ENCODE measurements around the gene CHKB.

The CHKB gene

DNA sequence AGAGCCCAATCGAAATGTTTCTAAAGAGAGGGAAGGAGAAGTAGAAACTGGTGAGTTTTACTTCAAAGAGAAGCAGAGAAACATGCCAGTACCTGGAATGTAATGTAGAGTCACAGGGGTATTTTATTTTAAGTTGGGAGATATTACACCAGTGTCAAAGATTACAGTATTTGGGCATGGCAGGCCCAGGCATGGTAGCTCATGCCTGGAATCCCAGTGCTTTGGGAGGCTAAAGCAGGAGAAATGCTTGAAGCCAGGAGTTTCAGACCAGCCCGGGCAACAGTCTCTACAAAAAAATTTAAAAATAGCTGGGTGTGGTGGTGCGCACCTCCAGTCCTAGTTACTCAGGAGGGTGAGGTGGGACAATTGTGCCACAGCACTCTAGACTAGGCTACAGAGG, 22.6 kb downstream of the CHKB start:
- no peak overlapping the region for H3K4me3 ChIP-seq (ENCODE audit: low read depth, low read length)
- no peak for TF ChIP-seq MAX (IDR thresholded peaks at IDR 0.05; ENCODE audit: low read depth, low read length)
- TF ChIP-seq, protein P1, sequence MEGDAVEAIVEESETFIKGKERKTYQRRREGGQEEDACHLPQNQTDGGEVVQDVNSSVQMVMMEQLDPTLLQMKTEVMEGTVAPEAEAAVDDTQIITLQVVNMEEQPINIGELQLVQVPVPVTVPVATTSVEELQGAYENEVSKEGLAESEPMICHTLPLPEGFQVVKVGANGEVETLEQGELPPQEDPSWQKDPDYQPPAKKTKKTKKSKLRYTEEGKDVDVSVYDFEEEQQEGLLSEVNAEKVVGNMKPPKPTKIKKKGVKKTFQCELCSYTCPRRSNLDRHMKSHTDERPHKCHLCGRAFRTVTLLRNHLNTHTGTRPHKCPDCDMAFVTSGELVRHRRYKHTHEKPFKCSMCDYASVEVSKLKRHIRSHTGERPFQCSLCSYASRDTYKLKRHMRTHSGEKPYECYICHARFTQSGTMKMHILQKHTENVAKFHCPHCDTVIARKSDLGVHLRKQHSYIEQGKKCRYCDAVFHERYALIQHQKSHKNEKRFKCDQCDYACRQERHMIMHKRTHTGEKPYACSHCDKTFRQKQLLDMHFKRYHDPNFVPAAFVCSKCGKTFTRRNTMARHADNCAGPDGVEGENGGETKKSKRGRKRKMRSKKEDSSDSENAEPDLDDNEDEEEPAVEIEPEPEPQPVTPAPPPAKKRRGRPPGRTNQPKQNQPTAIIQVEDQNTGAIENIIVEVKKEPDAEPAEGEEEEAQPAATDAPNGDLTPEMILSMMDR (IDR thresholded peaks at IDR 0.05; ENCODE audit: low read depth, low read length): no peak
- no peak for TF ChIP-seq MYC (IDR thresholded peaks at IDR 0.05; ENCODE audit: low read depth, low read length)
- no peak for TF ChIP-seq POLR2A (IDR thresholded peaks at IDR 0.05; ENCODE audit: extremely low read depth, insufficient read length)
- DNase-seq (ENCODE audit: low read depth): no peak

DNA sequence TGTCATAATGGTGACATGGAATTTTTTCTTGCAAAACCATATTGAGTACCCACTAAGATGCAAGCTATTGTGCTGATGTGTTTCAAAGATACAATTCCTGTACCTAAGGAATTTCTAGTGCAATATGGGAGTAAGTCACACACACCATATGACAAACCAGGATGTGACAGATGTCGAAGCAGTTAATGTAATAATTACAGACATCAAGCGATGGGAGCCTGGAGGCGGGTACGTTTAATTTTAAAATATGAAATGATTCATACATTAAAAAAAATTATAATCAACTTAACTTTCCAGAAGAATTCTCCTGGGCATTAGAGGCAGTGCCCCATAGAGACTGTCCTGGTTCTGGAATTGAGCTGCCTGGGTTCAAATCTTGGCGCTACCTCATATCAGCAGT, 25.9 kb downstream of the CHKB start:
- TF ChIP-seq MAX (IDR thresholded peaks at IDR 0.05; ENCODE audit: low read depth, low read length) (no peak), POLR2A (IDR thresholded peaks at IDR 0.05; ENCODE audit: extremely low read depth, insufficient read length) (no peak), MYC (IDR thresholded peaks at IDR 0.05; ENCODE audit: low read depth, low read length) (no peak)
- TF ChIP-seq, protein P1 (IDR thresholded peaks at IDR 0.05; ENCODE audit: low read depth, low read length): no peak
- no peak overlapping the region for H3K4me3 ChIP-seq (ENCODE audit: low read depth, low read length)
- no peak for DNase-seq (ENCODE audit: low read depth)

GRCh38 chr22:50553310-50553709, 29.3 kb downstream of the CHKB start:
- no peak overlapping the region for H3K4me3 ChIP-seq (ENCODE audit: low read depth, low read length)
- DNase-seq (ENCODE audit: low read depth): no peak
- TF ChIP-seq MAX (IDR thresholded peaks at IDR 0.05; ENCODE audit: low read depth, low read length) (no peak), MYC (IDR thresholded peaks at IDR 0.05; ENCODE audit: low read depth, low read length) (no peak), POLR2A (IDR thresholded peaks at IDR 0.05; ENCODE audit: extremely low read depth, insufficient read length) (no peak)
- TF ChIP-seq, protein P1 (IDR thresholded peaks at IDR 0.05; ENCODE audit: low read depth, low read length): no peak

GRCh38 chr22:50551160-50551752, 31.4 kb downstream of the CHKB start:
- no peak for DNase-seq (ENCODE audit: low read depth)
- TF ChIP-seq MAX (IDR thresholded peaks at IDR 0.05; ENCODE audit: low read depth, low read length) (no peak), MYC (IDR thresholded peaks at IDR 0.05; ENCODE audit: low read depth, low read length) (no peak), POLR2A (IDR thresholded peaks at IDR 0.05; ENCODE audit: extremely low read depth, insufficient read length) (no peak)
- TF ChIP-seq, protein P1 (IDR thresholded peaks at IDR 0.05; ENCODE audit: low read depth, low read length): no peak

GRCh38 chr22:50550395-50550794, 32.3 kb downstream of the CHKB start:
- DNase-seq (ENCODE audit: low read depth): no peak
- no peak overlapping the region for H3K4me3 ChIP-seq (ENCODE audit: low read depth, low read length)
- TF ChIP-seq POLR2A (IDR thresholded peaks at IDR 0.05; ENCODE audit: extremely low read depth, insufficient read length) (no peak), MYC (IDR thresholded peaks at IDR 0.05; ENCODE audit: low read depth, low read length) (no peak), MAX (IDR thresholded peaks at IDR 0.05; ENCODE audit: low read depth, low read length) (no peak)
- TF ChIP-seq, protein P1 (IDR thresholded peaks at IDR 0.05; ENCODE audit: low read depth, low read length): no peak

More at GRCh38 chr22:50551160-50551752, 31.4 kb downstream of the CHKB start:
- H3K4me3 ChIP-seq (ENCODE audit: low read depth, low read length): no peak overlapping the region

All from NB4 (cell line).